K562 (cell line): Measurements from ENCODE around the gene CADPS2. TPM values are rescaled to one million over a fixed set of nuclear protein-coding genes. Genes with fewer than 3 reads are reported as not detected.

Experiments used
- ATAC-seq: fragments of 200-7000 bp; cut with Tn5 transposase; 3 replicates; pipeline ENCODE4 v1.9.1; 2020; ENCODE audit warnings: moderate library complexity
- BruUV-seq: library from RNA; stranded (reverse); fragments of 400-500 nt; replicated peaks from 2 replicates; lab custom pipeline; 2021; lab: Mats Ljungman, UMichigan
- CTCF ChIA-PET: fragments of 300-600 bp; formaldehyde crosslinking; extraction: SDS; loops from one replicate; lab custom pipeline; 2021; ENCODE audit warnings: low intra/inter-chr PET ratio; lab: Yijun Ruan, JAX
- POLR2A ChIA-PET: fragments of 300-600, 350-650 bp; sonication (Branson Sonifier 250); formaldehyde crosslinking; extraction: SDS; loops from one replicate; lab custom pipeline; 2021; ENCODE audit warnings: antibody characterized with exemption, inconsistent platforms; lab: Yijun Ruan, JAX
- DNase-seq, 4 experiments: peaks; one replicate each; pipeline versions ENCODE4 v3.0.0 to v3.0.0-alpha.2; 2011 to 2018; ENCODE audit warnings: low spot score in 3 of 4, mixed read lengths in 3 of 4; ENCODE audit errors: extremely low read depth in 1 of 4
- FAIRE-seq: peaks from 2 replicates; lab custom pipeline; 2011; peaks lifted over from hg19 to GRCh38; lab: Jason Lieb, UNC
- H2AFZ ChIP-seq: 2 replicates; pipeline ENCODE4 v1.6.0; 2011; ENCODE audit warnings: low read depth, low read length, control low read depth, inconsistent platforms
- H3K27ac ChIP-seq: fragments of 200-600 bp; 3 replicates; pipeline ENCODE4 v1.8.0; 2011; ENCODE audit warnings: low read depth, mild to moderate bottlenecking, control low read depth, inconsistent platforms, low read length, moderate library complexity, mixed read lengths; ENCODE audit errors: extremely low read depth
- H3K27me3 ChIP-seq, 2 experiments: fragments of 300-600 bp in 1 of 2; 2 replicates in 1 of 2; 3 replicates in 1 of 2; pipeline versions ENCODE4 v1.6.0 to v1.8.0; 2011; ENCODE audit warnings: inconsistent platforms in 2 of 2, low read length in 2 of 2, mild to moderate bottlenecking in 1 of 2, mixed read lengths in 1 of 2, moderate library complexity in 1 of 2; ENCODE audit not compliant: control insufficient read depth in 2 of 2, insufficient read depth in 2 of 2
- H3K36me3 ChIP-seq: fragments of 300-600 bp; 3 replicates; pipeline ENCODE4 v1.8.0; 2011; ENCODE audit warnings: mild to moderate bottlenecking, low read length, inconsistent platforms; ENCODE audit not compliant: control insufficient read depth, insufficient read depth
- H3K4me1 ChIP-seq, 2 experiments: fragments of 200-600 bp in 1 of 2; replicated peaks in 1 of 2; 2 replicates in 1 of 2; 3 replicates in 1 of 2; pipeline versions ENCODE4 v1.5.1 to v1.8.0; 2011; ENCODE audit warnings: inconsistent platforms in 2 of 2, low read length in 2 of 2, mild to moderate bottlenecking in 1 of 2, mixed read lengths in 1 of 2, moderate library complexity in 1 of 2; ENCODE audit not compliant: control insufficient read depth in 2 of 2, insufficient read depth in 2 of 2
- H3K4me2 ChIP-seq: 2 replicates; pipeline ENCODE4 v1.6.1; 2011; ENCODE audit warnings: low read length, control low read depth, inconsistent platforms, mixed read lengths; ENCODE audit not compliant: insufficient read depth
- H3K4me3 ChIP-seq: fragments of 200-600 bp; sonication (generic), shearing (Covaris generic); 2 replicates; pipeline ENCODE4 v1.5.1; 2016; ENCODE audit warnings: control low read depth, inconsistent platforms
- H3K79me2 ChIP-seq: fragments of 200-600 bp; 3 replicates; pipeline ENCODE4 v1.8.0; 2011; ENCODE audit warnings: low read length, inconsistent platforms; ENCODE audit not compliant: control insufficient read depth, insufficient read depth
- H3K9ac ChIP-seq, 2 experiments: 2 replicates each; pipeline versions ENCODE4 v1.6.0 to v1.6.1; 2011; ENCODE audit warnings: low read depth in 2 of 2, low read length in 2 of 2, control low read depth in 1 of 2, inconsistent platforms in 1 of 2, mild to moderate bottlenecking in 1 of 2, mixed read lengths in 1 of 2; ENCODE audit not compliant: insufficient read depth in 1 of 2
- H3K9me1 ChIP-seq: one replicate; pipeline ENCODE4 v1.6.0; 2011; ENCODE audit warnings: inconsistent platforms, mild to moderate bottlenecking, low read length, moderate library complexity; ENCODE audit not compliant: control insufficient read depth, insufficient read depth
- H3K9me3 ChIP-seq: replicated peaks from 2 replicates; pipeline ENCODE4 v1.5.1; 2011; ENCODE audit warnings: low read depth, low read length, inconsistent platforms; ENCODE audit not compliant: control insufficient read depth, insufficient read depth
- H4K20me1 ChIP-seq: replicated peaks from 2 replicates; pipeline ENCODE4 v1.6.1; 2011; ENCODE audit warnings: low read length, inconsistent platforms, mixed read lengths; ENCODE audit not compliant: control insufficient read depth, insufficient read depth
- ESRRB ChIP-seq: fragments of 250-450 bp; sonication (Bioruptor Pico); IDR thresholded peaks from 2 replicates; pipeline ENCODE4 v1.5.0; 2020; ENCODE audit warnings: mild to moderate bottlenecking, moderate library complexity, borderline replicate concordance
- GABPB1 ChIP-seq: sonication (generic); formaldehyde crosslinking; IDR thresholded peaks from 2 replicates; pipeline ENCODE4 v1.8.0; 2022; ENCODE audit warnings: mild to moderate bottlenecking, missing genetic modification reagents
- KAT7 ChIP-seq: sonication (generic); formaldehyde crosslinking; IDR thresholded peaks from 2 replicates; pipeline ENCODE4 v1.8.0; 2022; ENCODE audit warnings: missing genetic modification reagents, mild to moderate bottlenecking, borderline replicate concordance
- KLF10 ChIP-seq: fragments of 250-450 bp; sonication (Bioruptor Pico); IDR thresholded peaks from 2 replicates; pipeline ENCODE4 v1.6.1; 2021; ENCODE audit warnings: matching md5 sums
- KLF16 ChIP-seq: IDR thresholded peaks from 2 replicates; pipeline ENCODE4 v1.6.1; 2016; ENCODE audit warnings: antibody characterized with exemption
- MCM7 ChIP-seq, 2 experiments: fragments of 450-650 bp; IDR thresholded peaks; 2 replicates each; pipeline ENCODE4 v1.6.1; 2016 to 2018
- MTA3 ChIP-seq: fragments of 450-650 bp; formaldehyde crosslinking; IDR thresholded peaks from 2 replicates; pipeline ENCODE4 v1.6.1; 2017; ENCODE audit warnings: mild to moderate bottlenecking, borderline replicate concordance
- NR2F6 ChIP-seq: fragments of 450-650 bp; formaldehyde crosslinking; IDR thresholded peaks from 2 replicates; pipeline ENCODE4 v1.4.0; 2020; ENCODE audit warnings: mild to moderate bottlenecking
- TCF3 ChIP-seq: sonication (generic); formaldehyde crosslinking; IDR thresholded peaks from 2 replicates; pipeline ENCODE4 v1.4.0; 2020; ENCODE audit warnings: mild to moderate bottlenecking, missing genetic modification reagents
- ZKSCAN8 ChIP-seq: fragments of 200-800 bp; sonication (Bioruptor generic); IDR thresholded peaks from 2 replicates; pipeline ENCODE4 v1.6.1; 2016; ENCODE audit warnings: missing genetic modification characterization, missing compliant biosample characterization
- ZNF280B ChIP-seq: fragments of 250-450 bp; sonication (Bioruptor Pico); IDR thresholded peaks from 2 replicates; pipeline ENCODE4 v1.5.1; 2021; ENCODE audit warnings: mild to moderate bottlenecking
- WGBS: fragments of 100-300 bp; shearing (Covaris generic); methylation state at CpG from one replicate; pipeline ENCODE4 v1.1.6; 2016; ENCODE audit warnings: low coverage, mixed read lengths; ENCODE audit not compliant: insufficient coverage; ENCODE audit errors: missing lambda C conversion rate; 5-methylcytosine and 5-hydroxymethylcytosine counted together
- in situ Hi-C: fragments of 300-500 bp; cut with MboI; formaldehyde crosslinking; loops from 4 replicates; pipeline ENCODE4 v1.15.0; 2018; ENCODE audit warnings: inconsistent platforms, mixed read lengths
- intact Hi-C: fragments of 100-400 bp; cut with micrococcal nuclease; formaldehyde crosslinking; loops from 2 replicates; pipeline ENCODE4 v1.14.2; 2022
- polyA plus RNA-seq, 8 experiments: library from polyadenylated mRNA; depleted of rRNA in 4 of 8; stranded (reverse) in 5 of 8; unstranded in 3 of 8; fragments of >200 nt; fragmentation: Nextera tagmentation in 2 of 8; fragmentation: Illumina TruSeq in 1 of 8; extraction: Ambion mirVana in 2 of 8; extraction: Trizol in 1 of 8; gene quantifications; 2 replicates each; pipeline versions ENCODE4 v1.2.1 to v1.2.3, GENCODE V29; 2011 to 2014; ENCODE audit warnings: inconsistent platforms in 1 of 8, missing spikeins in 1 of 8
- total RNA-seq, 7 experiments: library from RNA; depleted of rRNA in 6 of 7; stranded (reverse); fragments of >200 nt in 6 of 7; fragmentation: Illumina TruSeq in 2 of 7; extraction: Trizol in 2 of 7; gene quantifications; 2 replicates each; pipeline versions ENCODE4 v1.2.1 to v1.2.3, GENCODE V29; 2011 to 2021; ENCODE audit warnings: low replicate concordance in 1 of 7

Gene CADPS2
- total and polyA plus RNA-seq, 9 of the 15 experiments (the other 6 are each of a cell fraction or from before 2014, with no cell fraction given) = 0.03 to 0.14 (median 0.04) TPM; not detected in 1

- TF ChIP-seq TCF3 (CRISPR knock-in tag) = no peak
- TF ChIP-seq ZNF280B (CRISPR knock-in tag) = no peak
- TF ChIP-seq ESRRB (CRISPR knock-in tag) = no peak
- no peak for TF ChIP-seq KLF16
- TF ChIP-seq MCM7 (IDR thresholded peaks at IDR 0.05) = no peak
- no peak for TF ChIP-seq NR2F6
- TF ChIP-seq MTA3 = no peak
- TF ChIP-seq KAT7 (CRISPR knock-in tag) = no peak
These were observed 400.4 kb downstream of the CADPS2 start (continued) for GRCh38 chr7:122485856-122486255.

GRCh38 chr7:122482212-122482611 lies 404.0 kb downstream of the CADPS2 start:
- in situ Hi-C loops (no loop called here), intact Hi-C loops (no loop called here)
- FAIRE-seq (no peak), DNase-seq (no peak), ATAC-seq (no peak)
- Histone ChIP-seq H3K27ac (no peak overlapping the region), H3K4me1 (no peaks in the 10 kb centered on the region), H3K36me3 (no peaks in the 10 kb centered on the region), H3K9me1 (no peaks in the 10 kb centered on the region), H4K20me1 (no peaks in the 10 kb centered on the region), H3K9ac (no peak overlapping the region), H3K9me3 (0 out of 2 replicates have a peak, but pooled peaks cover 3% of the 10 kb centered on the region), H3K27me3 (no peaks in the 10 kb centered on the region), H3K79me2 (no peaks in the 10 kb centered on the region), H2AFZ (no peak overlapping the region), H3K4me3 (no peak overlapping the region), H3K4me2 (no peak overlapping the region)
- ChIA-PET POLR2A (no interaction called here), CTCF (no interaction called here)
- TF ChIP-seq ZKSCAN8 (no peak), KLF10 (CRISPR knock-in tag) (no peak), GABPB1 (no peak)
- 0% methylated on average over 4 of the region's 4 CpGs for WGBS
- no TSS peak for BruUV-seq
